Fibroblast of the aortic adventitia (primary cell): ENCODE data around the gene CFAP65. TPM values are rescaled to one million over a fixed set of nuclear protein-coding genes. Genes with fewer than 3 reads are reported as not detected.

ENCODE experiments used
- DNase-seq: peaks from one replicate; pipeline ENCODE4 v3.0.0-alpha.2; 2010; ENCODE audit warnings: low read depth
- H3K4me3 ChIP-seq: 2 replicates; pipeline ENCODE4 v1.5.1; 2011; ENCODE audit warnings: low read depth, mild to moderate bottlenecking, control low read depth, low read length, moderate library complexity
- total RNA-seq: library from RNA; depleted of rRNA; stranded (reverse); fragments of >200 nt; gene quantifications from 2 replicates; pipeline ENCODE4 v1.2.3, GENCODE V29; 2012; ENCODE audit warnings: low replicate concordance
- TF ChIP-seq, protein P1 (sequence below): IDR thresholded peaks from 2 replicates; pipeline ENCODE4 v1.5.1; 2011; ENCODE audit warnings: mild to moderate bottlenecking, low read length, control low read depth, inconsistent platforms; ENCODE audit not compliant: insufficient read depth

Gene CFAP65, protein sequence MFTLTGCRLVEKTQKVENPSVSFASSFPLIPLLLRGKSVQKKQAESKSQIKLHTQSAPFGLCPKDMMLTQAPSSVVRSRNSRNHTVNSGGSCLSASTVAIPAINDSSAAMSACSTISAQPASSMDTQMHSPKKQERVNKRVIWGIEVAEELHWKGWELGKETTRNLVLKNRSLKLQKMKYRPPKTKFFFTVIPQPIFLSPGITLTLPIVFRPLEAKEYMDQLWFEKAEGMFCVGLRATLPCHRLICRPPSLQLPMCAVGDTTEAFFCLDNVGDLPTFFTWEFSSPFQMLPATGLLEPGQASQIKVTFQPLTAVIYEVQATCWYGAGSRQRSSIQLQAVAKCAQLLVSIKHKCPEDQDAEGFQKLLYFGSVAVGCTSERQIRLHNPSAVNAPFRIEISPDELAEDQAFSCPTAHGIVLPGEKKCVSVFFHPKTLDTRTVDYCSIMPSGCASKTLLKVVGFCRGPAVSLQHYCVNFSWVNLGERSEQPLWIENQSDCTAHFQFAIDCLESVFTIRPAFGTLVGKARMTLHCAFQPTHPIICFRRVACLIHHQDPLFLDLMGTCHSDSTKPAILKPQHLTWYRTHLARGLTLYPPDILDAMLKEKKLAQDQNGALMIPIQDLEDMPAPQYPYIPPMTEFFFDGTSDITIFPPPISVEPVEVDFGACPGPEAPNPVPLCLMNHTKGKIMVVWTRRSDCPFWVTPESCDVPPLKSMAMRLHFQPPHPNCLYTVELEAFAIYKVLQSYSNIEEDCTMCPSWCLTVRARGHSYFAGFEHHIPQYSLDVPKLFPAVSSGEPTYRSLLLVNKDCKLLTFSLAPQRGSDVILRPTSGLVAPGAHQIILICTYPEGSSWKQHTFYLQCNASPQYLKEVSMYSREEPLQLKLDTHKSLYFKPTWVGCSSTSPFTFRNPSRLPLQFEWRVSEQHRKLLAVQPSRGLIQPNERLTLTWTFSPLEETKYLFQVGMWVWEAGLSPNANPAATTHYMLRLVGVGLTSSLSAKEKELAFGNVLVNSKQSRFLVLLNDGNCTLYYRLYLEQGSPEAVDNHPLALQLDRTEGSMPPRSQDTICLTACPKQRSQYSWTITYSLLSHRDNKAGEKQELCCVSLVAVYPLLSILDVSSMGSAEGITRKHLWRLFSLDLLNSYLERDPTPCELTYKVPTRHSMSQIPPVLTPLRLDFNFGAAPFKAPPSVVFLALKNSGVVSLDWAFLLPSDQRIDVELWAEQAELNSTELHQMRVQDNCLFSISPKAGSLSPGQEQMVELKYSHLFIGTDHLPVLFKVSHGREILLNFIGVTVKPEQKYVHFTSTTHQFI (N-terminal part only)
- not detected in 2 replicates for total RNA-seq

GRCh38 chr2:219041252-219041651 is at the start of gene CFAP65:
Gene CFAP65 (minus strand): TSS chr2:219041516. CDS start chr2:219039048, 2,468 bp downstream.
- TF ChIP-seq, protein P1, sequence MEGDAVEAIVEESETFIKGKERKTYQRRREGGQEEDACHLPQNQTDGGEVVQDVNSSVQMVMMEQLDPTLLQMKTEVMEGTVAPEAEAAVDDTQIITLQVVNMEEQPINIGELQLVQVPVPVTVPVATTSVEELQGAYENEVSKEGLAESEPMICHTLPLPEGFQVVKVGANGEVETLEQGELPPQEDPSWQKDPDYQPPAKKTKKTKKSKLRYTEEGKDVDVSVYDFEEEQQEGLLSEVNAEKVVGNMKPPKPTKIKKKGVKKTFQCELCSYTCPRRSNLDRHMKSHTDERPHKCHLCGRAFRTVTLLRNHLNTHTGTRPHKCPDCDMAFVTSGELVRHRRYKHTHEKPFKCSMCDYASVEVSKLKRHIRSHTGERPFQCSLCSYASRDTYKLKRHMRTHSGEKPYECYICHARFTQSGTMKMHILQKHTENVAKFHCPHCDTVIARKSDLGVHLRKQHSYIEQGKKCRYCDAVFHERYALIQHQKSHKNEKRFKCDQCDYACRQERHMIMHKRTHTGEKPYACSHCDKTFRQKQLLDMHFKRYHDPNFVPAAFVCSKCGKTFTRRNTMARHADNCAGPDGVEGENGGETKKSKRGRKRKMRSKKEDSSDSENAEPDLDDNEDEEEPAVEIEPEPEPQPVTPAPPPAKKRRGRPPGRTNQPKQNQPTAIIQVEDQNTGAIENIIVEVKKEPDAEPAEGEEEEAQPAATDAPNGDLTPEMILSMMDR: no peak
- peak; percentile 50 for DNase-seq
- H3K4me3 ChIP-seq: peak within 1 kb of the TSS; percentile 66

- H3K4me3 ChIP-seq: no peak overlapping the region
- TF ChIP-seq, protein P1: no peak
- DNase-seq: no peak
Observed at GRCh38 chr2:219090436-219091299, 49.4 kb upstream of the CFAP65 start.

DNA sequence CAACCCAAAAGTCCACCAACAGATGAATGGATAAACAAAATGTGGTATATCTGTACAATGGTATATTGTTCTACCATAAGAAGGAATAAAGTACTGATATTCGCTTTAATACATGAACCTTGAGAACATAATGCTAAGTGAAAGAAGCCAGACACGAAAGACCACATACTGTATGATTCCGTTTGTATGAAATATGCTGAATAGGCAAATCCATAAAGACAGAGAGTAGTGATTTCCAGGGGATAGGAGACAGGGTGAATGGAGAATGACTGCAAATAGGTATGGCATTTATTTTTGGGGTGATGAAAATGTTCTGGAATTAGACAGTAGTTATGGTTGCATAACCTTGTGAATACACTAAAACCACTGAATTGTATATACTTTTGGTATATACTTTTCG is 48.0 kb upstream of the CFAP65 start:
- no peak for DNase-seq
- TF ChIP-seq, protein P1: no peak
- no peak overlapping the region for H3K4me3 ChIP-seq

DNA sequence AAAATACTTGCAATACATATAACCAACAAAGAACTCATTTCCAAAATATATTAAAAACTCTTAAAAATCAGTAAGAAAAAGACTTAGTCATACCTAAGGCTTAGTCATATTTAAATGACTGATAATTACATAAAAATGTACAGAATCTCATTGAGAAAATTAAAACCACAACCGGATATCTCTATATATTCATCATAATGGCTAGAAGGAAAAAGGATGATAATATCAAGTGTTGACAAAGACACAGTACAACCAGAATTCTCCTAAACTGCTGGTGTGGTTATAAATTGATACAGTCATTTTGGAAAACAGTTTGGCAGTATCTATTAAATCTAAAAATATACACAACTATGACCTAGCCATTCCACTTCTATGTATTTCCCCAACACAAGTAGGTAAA is 46.5 kb upstream of the CFAP65 start:
- no peak for DNase-seq
- TF ChIP-seq, protein P1: no peak
- H3K4me3 ChIP-seq: no peak overlapping the region

DNA sequence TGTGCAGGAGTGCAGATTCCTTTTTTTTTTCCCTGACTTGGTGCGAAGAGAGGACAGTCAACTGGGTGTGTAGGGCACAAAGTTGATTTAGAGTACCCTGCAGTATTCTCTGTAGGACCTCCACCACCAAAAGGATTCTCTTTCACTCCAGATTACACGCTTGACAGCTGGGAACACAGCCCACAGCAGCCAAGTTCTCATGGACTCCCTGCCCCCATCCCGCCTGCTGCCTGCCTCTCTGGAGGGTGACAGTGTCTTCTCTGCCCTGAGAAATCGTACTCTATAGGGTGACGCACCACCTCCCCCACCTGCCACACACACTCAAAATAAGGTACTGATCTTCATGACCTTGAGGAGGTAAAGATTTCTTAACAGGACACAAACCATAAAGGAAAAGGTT is 46.0 kb upstream of the CFAP65 start:
- H3K4me3 ChIP-seq: no peak overlapping the region
- DNase-seq: no peak
- TF ChIP-seq, protein P1: no peak

DNA sequence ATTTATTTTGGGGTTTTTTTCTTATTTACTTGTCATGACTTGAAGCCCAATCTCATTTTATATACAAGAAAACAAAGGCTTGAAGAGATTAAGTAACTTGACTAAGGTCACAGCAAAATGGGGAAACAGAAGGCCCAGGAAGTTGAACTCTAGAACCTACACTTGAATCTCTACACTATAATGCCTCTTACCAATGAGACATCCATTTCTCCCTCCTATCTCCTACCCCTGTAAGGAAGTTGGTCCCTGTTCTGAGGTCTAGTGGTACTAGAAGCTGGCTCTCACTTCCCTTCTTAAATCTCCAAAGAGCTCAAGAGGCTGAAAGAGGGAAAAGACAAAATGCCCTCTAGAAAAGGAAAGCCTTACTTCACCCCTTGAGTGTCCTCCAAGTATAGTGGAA is 44.9 kb upstream of the CFAP65 start:
- H3K4me3 ChIP-seq: no peak overlapping the region
- TF ChIP-seq, protein P1: no peak
- DNase-seq: no peak
